GM12891 (cell line): ENCODE data around the gene MVB12A.

ENCODE experiments used
- PAX5 ChIP-seq: IDR thresholded peaks from 2 replicates; pipeline ENCODE4 v1.6.1; 2011; ENCODE audit warnings: low read length, moderate library complexity, mild to moderate bottlenecking; ENCODE audit not compliant: insufficient read depth, severe bottlenecking
- POLR2A ChIP-seq: IDR thresholded peaks from 2 replicates; pipeline ENCODE4 v1.6.1; 2011; ENCODE audit warnings: low read depth, low read length, control low read depth
- POLR2AphosphoS5 ChIP-seq: IDR thresholded peaks from 2 replicates; pipeline ENCODE4 v1.6.1; 2011; ENCODE audit warnings: low read depth, low read length, control low read depth
- POU2F2 ChIP-seq: IDR thresholded peaks from 2 replicates; pipeline ENCODE4 v1.6.1; 2011; ENCODE audit warnings: low read depth, mild to moderate bottlenecking, control low read depth, low read length, moderate library complexity
- SPI1 ChIP-seq: IDR thresholded peaks from 2 replicates; pipeline ENCODE4 v1.6.1; 2011; ENCODE audit warnings: low read depth, low read length, control low read depth
- TAF1 ChIP-seq: IDR thresholded peaks from 2 replicates; pipeline ENCODE4 v1.6.1; 2011; ENCODE audit warnings: low read depth, low read length, control low read depth

GRCh38 chr19:17470068-17470841 is 50.4 kb downstream of the MVB12A start, which contains the start of gene SLC27A1:
- no peak for TF ChIP-seq POLR2AphosphoS5
- no peak for TF ChIP-seq POLR2A
- no peak for TF ChIP-seq TAF1
- no peak for TF ChIP-seq SPI1
- TF ChIP-seq POU2F2 = no peak
- TF ChIP-seq PAX5 = no peak
